ENCODE data around the gene COBLL1. TPM values are rescaled to one million over a fixed set of nuclear protein-coding genes. Genes with fewer than 3 reads are reported as not detected.
A peak's percentile ranks its signal among the peaks of the same experiment; 100 is the strongest.
"Not testable (repeated sequence)": the region's sequence is repeated elsewhere in the genome, so short reads cannot be mapped to it uniquely, and the experiment has no call there.

COBLL1 gene
- total RNA-seq, 1 experiment from 2014 or later, result 3.6 TPM

- DNase-seq (no peak), ATAC-seq (no peak)
- Histone ChIP-seq H3K4me1 (ENCODE audit: insufficient read depth, low read length) (peaks cover 28% of the 10 kb centered on the region), H3K27ac (ENCODE audit: low read length) (no peak overlapping the region), H3K4me2 (ENCODE audit: low read length) (no peak overlapping the region), H2AFZ (ENCODE audit: low read length) (no peak overlapping the region), H3K36me3 (ENCODE audit: low read depth, low read length) (no peaks in the 10 kb centered on the region), H3K27me3 (ENCODE audit: low read length) (no peaks in the 10 kb centered on the region), H3K79me2 (ENCODE audit: low read length) (no peaks in the 10 kb centered on the region), H4K20me1 (ENCODE audit: low read length) (no peaks in the 10 kb centered on the region), H3F3A (ENCODE audit: low read length, unreplicated experiment) (no peaks in the 10 kb centered on the region), H3K9me3 (ENCODE audit: low read length) (no peaks in the 10 kb centered on the region), H3K9ac (ENCODE audit: low read length) (no peak overlapping the region), H3K4me3 (ENCODE audit: low read length) (no peak overlapping the region), H3K9me2 (replicated peaks; ENCODE audit: low read length) (no peaks in the 10 kb centered on the region)
- TF ChIP-seq EZH2 (IDR thresholded peaks at IDR 0.05; ENCODE audit: low read length, unreplicated experiment) (no peak), EZH2phosphoT487 (IDR thresholded peaks at IDR 0.05; ENCODE audit: borderline replicate concordance, low read length) (no peak), CTCF (conservative IDR thresholded peaks at IDR 0.05; ENCODE audit: low read depth, low read length) (no peak)
- CTCF ChIA-PET, result no interaction called here
- intact Hi-C loops (cut with micrococcal nuclease), result loop anchor here (10.0 kb wide), 1 partner anchor 1560 kb away; no protein-coding TSS in a partner anchor
- POLR2A ChIA-PET (ENCODE audit: unreplicated experiment), result no interaction called here
- no TSS peak for BruUV-seq (replicated peaks)
Observed at GRCh38 chr2:164714471-164714870, 127.2 kb downstream of the COBLL1 start.

- Histone ChIP-seq H2AFZ (ENCODE audit: low read length) (no peak overlapping the region), H3K27ac (ENCODE audit: low read length) (no peak overlapping the region), H3K27me3 (ENCODE audit: low read length) (no peaks in the 10 kb centered on the region), H3K9ac (ENCODE audit: low read length) (no peak overlapping the region), H3K4me1 (ENCODE audit: insufficient read depth, low read length) (peaks cover 21% of the 10 kb centered on the region), H3K9me2 (replicated peaks; ENCODE audit: low read length) (no peaks in the 10 kb centered on the region), H3K36me3 (ENCODE audit: low read depth, low read length) (no peaks in the 10 kb centered on the region), H3K4me3 (ENCODE audit: low read length) (no peak overlapping the region), H3K4me2 (ENCODE audit: low read length) (peak overlapping the region; percentile 11; the same call in 1 of the 2 replicates), H4K20me1 (ENCODE audit: low read length) (no peaks in the 10 kb centered on the region), H3K79me2 (ENCODE audit: low read length) (no peaks in the 10 kb centered on the region), H3K9me3 (ENCODE audit: low read length) (no peaks in the 10 kb centered on the region), H3F3A (ENCODE audit: low read length, unreplicated experiment) (no peaks in the 10 kb centered on the region)
- no TSS peak for BruUV-seq (replicated peaks)
- intact Hi-C loops (cut with micrococcal nuclease), result loop anchor here (10.0 kb wide), 1 partner anchor 1557 kb away; no protein-coding TSS in a partner anchor
- ChIA-PET POLR2A (ENCODE audit: unreplicated experiment) (no interaction called here), CTCF (no interaction called here)
- TF ChIP-seq EZH2 (IDR thresholded peaks at IDR 0.05; ENCODE audit: low read length, unreplicated experiment), result no peak
- TF ChIP-seq CTCF (conservative IDR thresholded peaks at IDR 0.05; ENCODE audit: low read depth, low read length), result no peak
- no peak for TF ChIP-seq EZH2phosphoT487 (IDR thresholded peaks at IDR 0.05; ENCODE audit: borderline replicate concordance, low read length)
- ATAC-seq (peak; percentile 49), DNase-seq (peak; percentile 19)
Observed at GRCh38 chr2:164711766-164712138, 129.9 kb downstream of the COBLL1 start.

- Histone ChIP-seq H3K9me3 (ENCODE audit: low read length) (no peaks in the 10 kb centered on the region), H3K4me2 (ENCODE audit: low read length) (no peak overlapping the region), H3F3A (ENCODE audit: low read length, unreplicated experiment) (no peaks in the 10 kb centered on the region), H3K36me3 (ENCODE audit: low read depth, low read length) (no peaks in the 10 kb centered on the region), H3K4me3 (ENCODE audit: low read length) (no peak overlapping the region), H3K27me3 (ENCODE audit: low read length) (no peaks in the 10 kb centered on the region), H4K20me1 (ENCODE audit: low read length) (no peaks in the 10 kb centered on the region), H3K27ac (ENCODE audit: low read length) (no peak overlapping the region), H3K9ac (ENCODE audit: low read length) (no peak overlapping the region), H3K4me1 (ENCODE audit: insufficient read depth, low read length) (peaks cover 25% of the 10 kb centered on the region), H3K79me2 (ENCODE audit: low read length) (no peaks in the 10 kb centered on the region), H3K9me2 (replicated peaks; ENCODE audit: low read length) (no peaks in the 10 kb centered on the region), H2AFZ (ENCODE audit: low read length) (no peak overlapping the region)
- peak; percentile 45 for ATAC-seq
- ChIA-PET CTCF (no interaction called here), POLR2A (ENCODE audit: unreplicated experiment) (no interaction called here)
- intact Hi-C loops (cut with micrococcal nuclease), result loop anchor here (10.0 kb wide), 1 partner anchor 1556 kb away; no protein-coding TSS in a partner anchor
- TF ChIP-seq CTCF (conservative IDR thresholded peaks at IDR 0.05; ENCODE audit: low read depth, low read length) (no peak), EZH2 (IDR thresholded peaks at IDR 0.05; ENCODE audit: low read length, unreplicated experiment) (no peak), EZH2phosphoT487 (IDR thresholded peaks at IDR 0.05; ENCODE audit: borderline replicate concordance, low read length) (no peak)
- no TSS peak for BruUV-seq (replicated peaks)
- DNase-seq, result peak; percentile 22
Observed at GRCh38 chr2:164710837-164711765, 130.5 kb downstream of the COBLL1 start.

- H3F3A ChIP-seq (ENCODE audit: low read length, unreplicated experiment); H3K9me2 ChIP-seq (replicated peaks; ENCODE audit: low read length); H3K9me3 ChIP-seq (ENCODE audit: low read length); H3K4me2 ChIP-seq (ENCODE audit: low read length); BruUV-seq (replicated peaks); H4K20me1 ChIP-seq (ENCODE audit: low read length); CTCF ChIA-PET; H3K36me3 ChIP-seq (ENCODE audit: low read depth, low read length); H3K9ac ChIP-seq (ENCODE audit: low read length); H3K79me2 ChIP-seq (ENCODE audit: low read length); H3K27me3 ChIP-seq (ENCODE audit: low read length); ATAC-seq; H3K4me3 ChIP-seq (ENCODE audit: low read length); POLR2A ChIA-PET (ENCODE audit: unreplicated experiment); H2AFZ ChIP-seq (ENCODE audit: low read length); H3K27ac ChIP-seq (ENCODE audit: low read length): not testable (repeated sequence)
- peaks cover 27% of the 10 kb centered on the region for H3K4me1 ChIP-seq (ENCODE audit: insufficient read depth, low read length)
- DNase-seq, result peak; percentile 74
- intact Hi-C loops (cut with micrococcal nuclease), result loop anchor here (10.0 kb wide), 1 partner anchor 1556 kb away; no protein-coding TSS in a partner anchor
Observed at GRCh38 chr2:164710252-164710836, 131.3 kb downstream of the COBLL1 start.

Measured in PC-3 (cell line).